Cardiac fibroblast (primary cell): ENCODE data around the gene CCDC86.
A peak's percentile ranks its signal among the peaks of the same experiment; 100 is the strongest.

Source experiments
- DNase-seq, 2 donors: peaks; one replicate each; pipeline versions ENCODE4 v3.0.0 to v3.0.0-alpha.2; 2010; ENCODE audit warnings: low read depth in 2 of 2
- H3K4me3 ChIP-seq, 2 donors: replicated peaks in 1 of 2; 1 replicate in 1 of 2; 2 replicates in 1 of 2; pipeline ENCODE4 v1.5.1; 2011; ENCODE audit warnings: low read depth in 2 of 2, low read length in 2 of 2, mild to moderate bottlenecking in 2 of 2, moderate library complexity in 1 of 2
- CTCF ChIP-seq: IDR thresholded peaks from one replicate; pipeline ENCODE4 v1.5.1; 2011; ENCODE audit warnings: low read depth, mild to moderate bottlenecking, low read length, inconsistent platforms

The CCDC86 gene

GRCh38 chr11:60870276-60870675 lies 28.4 kb downstream of the CCDC86 start:
- TF ChIP-seq CTCF, result no peak
- no peak for DNase-seq
- no peak overlapping the region for H3K4me3 ChIP-seq

- no peak overlapping the region for H3K4me3 ChIP-seq
- DNase-seq, result no peak
- TF ChIP-seq CTCF, result no peak
Observed at GRCh38 chr11:60870733-60871377, 28.9 kb downstream of the CCDC86 start.

- H3K4me3 ChIP-seq, result no peak overlapping the region
- peak; percentile 64 to 71 for DNase-seq
- peak; percentile 49 for TF ChIP-seq CTCF
Observed at GRCh38 chr11:60871378-60872061, 29.6 kb downstream of the CCDC86 start.

- DNase-seq, result peak; percentile 89 to 93
- no peak overlapping the region for H3K4me3 ChIP-seq
- TF ChIP-seq CTCF, result no peak
Observed at GRCh38 chr11:60872124-60872960, 30.4 kb downstream of the CCDC86 start.

GRCh38 chr11:60872961-60873524 lies 31.1 kb downstream of the CCDC86 start:
- H3K4me3 ChIP-seq, result peak overlapping the region in 1 of 2 donors; percentile 27
- peak; percentile 90 to 96 for DNase-seq
- TF ChIP-seq CTCF, result no peak

- peak overlapping the region in 1 of 2 donors; percentile 27 for H3K4me3 ChIP-seq
- no peak for DNase-seq
- TF ChIP-seq CTCF, result no peak
Observed at GRCh38 chr11:60873533-60873932, 31.6 kb downstream of the CCDC86 start.
